HG03571 (cell line): Measurements from ENCODE around the gene TEX101.
"Not testable (repeated sequence)": the region's sequence is repeated elsewhere in the genome, so short reads cannot be mapped to it uniquely, and the experiment has no call there.

Experiments used
- ATAC-seq: cut with Tn5 transposase; IDR thresholded peaks from one replicate; pipeline ENCODE4 v1.9.1; 2021; ENCODE audit not compliant: unreplicated experiment

TEX101 gene

GRCh38 chr19:43416951-43417623 is 2.4 kb downstream of the TEX101 start:
- no peak for ATAC-seq

- ATAC-seq: no peak
Measured at GRCh38 chr19:43420954-43421353, 6.3 kb downstream of the TEX101 start.

GRCh38 chr19:43422000-43422688 is 7.5 kb downstream of the TEX101 start:
- ATAC-seq: no peak

- no peak for ATAC-seq
Measured at GRCh38 chr19:43422689-43423066, 8.0 kb downstream of the TEX101 start.

- ATAC-seq: no peak
Measured at GRCh38 chr19:43423779-43424178, 9.1 kb downstream of the TEX101 start.

- no peak for ATAC-seq
Measured at GRCh38 chr19:43425567-43426392, 11.1 kb downstream of the TEX101 start.

- ATAC-seq: no peak
Measured at GRCh38 chr19:43429395-43429794, 14.7 kb downstream of the TEX101 start.

- ATAC-seq: no peak
Measured at GRCh38 chr19:43430142-43430710, 15.5 kb downstream of the TEX101 start.

GRCh38 chr19:43430976-43431375 is 16.3 kb downstream of the TEX101 start:
- no peak for ATAC-seq

- no peak for ATAC-seq
Measured at GRCh38 chr19:43433358-43433673, 18.6 kb downstream of the TEX101 start.

GRCh38 chr19:43433689-43434088 is 19.0 kb downstream of the TEX101 start:
- ATAC-seq: no peak

GRCh38 chr19:43435775-43436174 is 21.1 kb downstream of the TEX101 start:
- no peak for ATAC-seq

GRCh38 chr19:43437284-43437683 is 22.6 kb downstream of the TEX101 start:
- not testable (repeated sequence) for ATAC-seq

- ATAC-seq: no peak
Measured at GRCh38 chr19:43437712-43438111, 23.0 kb downstream of the TEX101 start.

- ATAC-seq: no peak
Measured at GRCh38 chr19:43438291-43439031, 23.8 kb downstream of the TEX101 start.

GRCh38 chr19:43439032-43439708 is 24.5 kb downstream of the TEX101 start:
- no peak for ATAC-seq

- ATAC-seq: no peak
Measured at GRCh38 chr19:43439709-43440063, 25.0 kb downstream of the TEX101 start.

GRCh38 chr19:43441716-43442115 is 27.0 kb downstream of the TEX101 start:
- ATAC-seq: no peak

GRCh38 chr19:43444091-43444490 is 29.4 kb downstream of the TEX101 start:
- not testable (repeated sequence) for ATAC-seq

- no peak for ATAC-seq
Measured at GRCh38 chr19:43444531-43445287, 30.0 kb downstream of the TEX101 start.
